Activated naive CD8-positive, alpha-beta T cell (primary cell): ENCODE data around the gene ARID2.
A peak's percentile ranks its signal among the peaks of the same experiment; 100 is the strongest.

ENCODE experiments used
- H3K27ac Mint-ChIP-seq: one replicate; pipeline ENCODE4 v1.8.0; 2021; ENCODE audit warnings: mixed read lengths
- H3K27me3 Mint-ChIP-seq: one replicate; pipeline ENCODE4 v1.8.0; 2021; ENCODE audit warnings: mixed read lengths
- H3K36me3 Mint-ChIP-seq: one replicate; pipeline ENCODE4 v1.8.0; 2021; ENCODE audit warnings: mixed read lengths
- H3K4me1 Mint-ChIP-seq: one replicate; pipeline ENCODE4 v1.8.0; 2021; ENCODE audit warnings: low read depth, mixed read lengths
- H3K4me3 Mint-ChIP-seq: one replicate; pipeline ENCODE4 v1.8.0; 2021; ENCODE audit warnings: mild to moderate bottlenecking, mixed read lengths
- H3K9me3 Mint-ChIP-seq: one replicate; pipeline ENCODE4 v1.8.0; 2021; ENCODE audit warnings: low read depth, mixed read lengths

ARID2 gene

GRCh38 chr12:45833401-45833800 lies 103.9 kb downstream of the ARID2 start:
- no peak overlapping the region for H3K27ac Mint-ChIP-seq
- H3K4me1 Mint-ChIP-seq: peaks cover 3% of the 10 kb centered on the region
- no peak overlapping the region for H3K4me3 Mint-ChIP-seq
- H3K9me3 Mint-ChIP-seq: peaks cover 8% of the 10 kb centered on the region
- peaks cover 24% of the 10 kb centered on the region for H3K36me3 Mint-ChIP-seq
- no peaks in the 10 kb centered on the region for H3K27me3 Mint-ChIP-seq

DNA sequence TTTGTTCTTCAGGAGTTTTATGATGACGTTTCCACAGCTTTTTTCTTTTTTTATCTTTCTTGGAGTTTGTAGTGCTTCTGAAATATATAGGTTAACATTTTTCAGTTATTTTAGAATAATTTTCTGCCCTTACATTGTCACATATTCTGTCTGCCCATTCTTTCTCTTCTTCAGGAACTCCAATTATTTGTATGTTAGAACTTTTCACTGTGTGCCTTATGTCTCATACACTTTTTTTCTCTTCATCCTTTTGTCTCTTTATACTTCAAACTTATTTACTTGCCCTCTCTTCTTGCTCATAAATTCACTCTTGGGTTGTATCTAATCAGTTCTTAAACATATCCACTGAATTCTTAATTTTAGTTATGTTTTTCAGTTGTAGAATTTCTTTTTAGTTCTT lies 105.3 kb downstream of the ARID2 start:
- Mint-ChIP-seq H3K4me1 (peaks cover 3% of the 10 kb centered on the region), H3K27ac (no peak overlapping the region), H3K4me3 (no peak overlapping the region), H3K27me3 (no peaks in the 10 kb centered on the region), H3K36me3 (peaks cover 25% of the 10 kb centered on the region), H3K9me3 (peaks cover 8% of the 10 kb centered on the region)

DNA sequence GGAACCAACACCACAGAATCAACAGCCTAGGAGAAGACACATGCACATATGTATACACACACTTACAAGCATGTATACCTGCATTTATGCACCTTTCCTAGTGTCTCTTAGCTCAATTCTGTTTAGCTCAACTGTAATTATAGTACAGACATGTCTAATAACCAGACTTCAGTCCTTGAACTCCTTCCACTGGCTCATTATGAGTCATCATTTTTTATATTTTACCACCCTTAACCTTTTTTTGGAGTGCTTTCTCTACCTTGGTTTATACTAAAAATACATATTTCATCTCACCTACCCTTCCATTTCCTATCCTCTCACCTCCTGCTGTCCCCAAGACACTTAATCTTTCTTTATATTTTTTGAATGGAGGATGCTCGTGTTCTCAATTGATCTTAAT lies 110.4 kb downstream of the ARID2 start:
- Mint-ChIP-seq H3K27me3 (no peaks in the 10 kb centered on the region), H3K4me3 (no peak overlapping the region), H3K27ac (no peak overlapping the region), H3K9me3 (no peaks in the 10 kb centered on the region), H3K36me3 (peaks cover 19% of the 10 kb centered on the region), H3K4me1 (no peaks in the 10 kb centered on the region)

- no peaks in the 10 kb centered on the region for H3K4me1 Mint-ChIP-seq
- peaks cover 30% of the 10 kb centered on the region for H3K36me3 Mint-ChIP-seq
- no peaks in the 10 kb centered on the region for H3K9me3 Mint-ChIP-seq
- H3K27ac Mint-ChIP-seq: no peak overlapping the region
- H3K4me3 Mint-ChIP-seq: no peak overlapping the region
- no peaks in the 10 kb centered on the region for H3K27me3 Mint-ChIP-seq
These were observed 119.8 kb downstream of the ARID2 start for GRCh38 chr12:45849289-45849688.

- Mint-ChIP-seq H3K4me3 (no peak overlapping the region), H3K9me3 (no peaks in the 10 kb centered on the region), H3K4me1 (no peaks in the 10 kb centered on the region), H3K27ac (no peak overlapping the region), H3K36me3 (peaks cover 30% of the 10 kb centered on the region), H3K27me3 (no peaks in the 10 kb centered on the region)
These were observed 120.8 kb downstream of the ARID2 start for GRCh38 chr12:45850302-45850701.

DNA sequence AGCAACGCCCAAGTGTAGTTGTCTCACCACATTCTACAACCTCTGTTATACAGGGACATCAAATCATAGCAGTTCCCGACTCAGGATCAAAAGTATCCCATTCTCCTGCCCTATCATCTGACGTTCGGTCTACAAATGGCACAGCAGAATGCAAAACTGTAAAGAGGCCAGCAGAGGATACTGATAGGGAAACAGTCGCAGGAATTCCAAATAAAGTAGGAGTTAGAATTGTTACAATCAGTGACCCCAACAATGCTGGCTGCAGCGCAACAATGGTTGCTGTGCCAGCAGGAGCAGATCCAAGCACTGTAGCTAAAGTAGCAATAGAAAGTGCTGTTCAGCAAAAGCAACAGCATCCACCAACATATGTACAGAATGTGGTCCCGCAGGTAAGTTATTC lies 123.0 kb downstream of the ARID2 start:
- Mint-ChIP-seq H3K27ac (no peak overlapping the region), H3K4me1 (no peaks in the 10 kb centered on the region), H3K4me3 (no peak overlapping the region), H3K9me3 (no peaks in the 10 kb centered on the region), H3K36me3 (peaks cover 30% of the 10 kb centered on the region), H3K27me3 (no peaks in the 10 kb centered on the region)

- no peak overlapping the region for H3K27ac Mint-ChIP-seq
- no peak overlapping the region for H3K4me3 Mint-ChIP-seq
- H3K4me1 Mint-ChIP-seq: no peaks in the 10 kb centered on the region
- H3K9me3 Mint-ChIP-seq: no peaks in the 10 kb centered on the region
- H3K36me3 Mint-ChIP-seq: peaks cover 31% of the 10 kb centered on the region
- no peaks in the 10 kb centered on the region for H3K27me3 Mint-ChIP-seq
These were observed 124.0 kb downstream of the ARID2 start for GRCh38 chr12:45853550-45853949.

DNA sequence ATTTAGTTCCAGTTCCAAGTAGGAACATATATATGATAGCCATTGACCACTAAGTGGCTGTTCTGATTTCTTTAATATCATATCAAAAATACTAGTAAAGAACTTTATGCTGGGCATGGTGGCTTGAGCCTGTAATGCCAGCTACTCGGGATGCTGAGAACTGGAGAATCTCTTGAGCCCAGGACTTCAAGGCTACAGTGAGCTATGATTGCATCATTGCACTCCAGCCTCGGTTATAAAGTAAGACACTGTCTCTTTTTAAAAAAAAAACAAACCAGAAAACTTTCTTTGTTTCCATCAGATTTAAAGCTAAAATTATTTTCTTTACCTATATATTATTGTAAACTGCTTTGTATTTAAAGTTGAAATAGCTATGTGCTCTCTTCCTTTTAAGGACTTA lies 133.8 kb downstream of the ARID2 start:
- Mint-ChIP-seq H3K36me3 (peaks cover 16% of the 10 kb centered on the region), H3K27me3 (no peaks in the 10 kb centered on the region), H3K4me1 (peaks cover 2% of the 10 kb centered on the region), H3K4me3 (no peak overlapping the region), H3K27ac (no peak overlapping the region), H3K9me3 (no peaks in the 10 kb centered on the region)

- Mint-ChIP-seq H3K9me3 (no peaks in the 10 kb centered on the region), H3K4me3 (no peak overlapping the region), H3K27ac (no peak overlapping the region), H3K4me1 (peaks cover 4% of the 10 kb centered on the region), H3K36me3 (peaks cover 20% of the 10 kb centered on the region), H3K27me3 (no peaks in the 10 kb centered on the region)
These were observed 136.8 kb downstream of the ARID2 start for GRCh38 chr12:45866299-45866698.

DNA sequence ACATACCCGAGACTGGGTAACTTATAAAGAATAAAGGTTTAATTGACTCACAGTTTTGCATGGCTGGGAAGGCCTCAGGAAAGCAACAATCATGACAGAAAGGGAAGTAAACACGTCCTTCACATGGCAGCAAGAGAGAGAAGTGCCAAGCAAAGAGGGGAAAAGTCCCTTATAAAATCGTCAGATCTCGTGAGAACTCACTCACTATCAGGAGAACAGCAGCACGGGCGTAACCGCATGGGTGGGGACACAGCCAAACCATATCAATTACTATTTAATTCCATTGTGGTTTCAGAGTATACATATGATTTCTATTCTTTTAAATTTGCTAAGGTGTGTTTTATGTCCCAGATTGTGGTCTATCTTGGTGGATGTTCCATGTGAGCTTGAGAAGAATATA lies 142.9 kb downstream of the ARID2 start:
- no peak overlapping the region for H3K4me3 Mint-ChIP-seq
- no peak overlapping the region for H3K27ac Mint-ChIP-seq
- H3K36me3 Mint-ChIP-seq: peaks cover 43% of the 10 kb centered on the region
- peaks cover 13% of the 10 kb centered on the region for H3K4me1 Mint-ChIP-seq
- no peaks in the 10 kb centered on the region for H3K9me3 Mint-ChIP-seq
- no peaks in the 10 kb centered on the region for H3K27me3 Mint-ChIP-seq

- H3K36me3 Mint-ChIP-seq: peaks cover 42% of the 10 kb centered on the region
- no peak overlapping the region for H3K4me3 Mint-ChIP-seq
- no peak overlapping the region for H3K27ac Mint-ChIP-seq
- peaks cover 19% of the 10 kb centered on the region for H3K4me1 Mint-ChIP-seq
- H3K27me3 Mint-ChIP-seq: no peaks in the 10 kb centered on the region
- H3K9me3 Mint-ChIP-seq: no peaks in the 10 kb centered on the region
These were observed 147.6 kb downstream of the ARID2 start for GRCh38 chr12:45877069-45877468.

GRCh38 chr12:45878630-45879255 lies 149.2 kb downstream of the ARID2 start:
- H3K4me1 Mint-ChIP-seq: peaks cover 19% of the 10 kb centered on the region
- no peaks in the 10 kb centered on the region for H3K27me3 Mint-ChIP-seq
- H3K9me3 Mint-ChIP-seq: no peaks in the 10 kb centered on the region
- no peak overlapping the region for H3K4me3 Mint-ChIP-seq
- H3K27ac Mint-ChIP-seq: peak overlapping the region; percentile 59
- H3K36me3 Mint-ChIP-seq: peaks cover 46% of the 10 kb centered on the region

DNA sequence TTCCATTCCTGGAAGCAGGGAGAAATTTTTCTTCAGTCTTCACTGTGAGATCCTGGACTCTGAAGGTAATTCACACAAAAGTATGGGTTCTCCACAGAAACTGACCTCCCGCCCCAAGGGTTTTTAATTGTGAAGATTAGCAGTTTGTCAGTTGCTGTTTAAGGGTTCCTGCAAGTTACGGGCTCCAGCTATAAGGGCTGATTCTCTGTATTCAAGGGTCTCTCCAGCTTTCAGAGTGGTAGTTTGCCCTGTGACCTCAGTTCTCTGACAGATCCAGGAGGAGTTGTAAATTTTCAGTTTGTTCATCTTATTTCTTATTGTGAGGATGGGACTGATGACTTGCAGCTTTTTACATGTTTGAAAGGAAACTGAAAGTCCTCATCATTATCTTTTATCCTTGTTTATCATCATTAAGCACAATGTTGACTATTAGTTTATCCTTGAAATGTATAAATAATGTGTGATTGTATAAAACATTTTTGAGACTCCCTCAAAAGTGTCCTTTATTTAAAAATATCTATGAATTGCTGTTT lies 149.9 kb downstream of the ARID2 start:
- no peaks in the 10 kb centered on the region for H3K9me3 Mint-ChIP-seq
- H3K27ac Mint-ChIP-seq: peak overlapping the region; percentile 68
- peaks cover 18% of the 10 kb centered on the region for H3K4me1 Mint-ChIP-seq
- no peaks in the 10 kb centered on the region for H3K27me3 Mint-ChIP-seq
- H3K4me3 Mint-ChIP-seq: no peak overlapping the region
- peaks cover 43% of the 10 kb centered on the region for H3K36me3 Mint-ChIP-seq

- no peaks in the 10 kb centered on the region for H3K27me3 Mint-ChIP-seq
- peaks cover 41% of the 10 kb centered on the region for H3K36me3 Mint-ChIP-seq
- H3K9me3 Mint-ChIP-seq: no peaks in the 10 kb centered on the region
- no peak overlapping the region for H3K4me3 Mint-ChIP-seq
- H3K4me1 Mint-ChIP-seq: peaks cover 17% of the 10 kb centered on the region
- H3K27ac Mint-ChIP-seq: no peak overlapping the region
These were observed 151.0 kb downstream of the ARID2 start for GRCh38 chr12:45880533-45880932.

DNA sequence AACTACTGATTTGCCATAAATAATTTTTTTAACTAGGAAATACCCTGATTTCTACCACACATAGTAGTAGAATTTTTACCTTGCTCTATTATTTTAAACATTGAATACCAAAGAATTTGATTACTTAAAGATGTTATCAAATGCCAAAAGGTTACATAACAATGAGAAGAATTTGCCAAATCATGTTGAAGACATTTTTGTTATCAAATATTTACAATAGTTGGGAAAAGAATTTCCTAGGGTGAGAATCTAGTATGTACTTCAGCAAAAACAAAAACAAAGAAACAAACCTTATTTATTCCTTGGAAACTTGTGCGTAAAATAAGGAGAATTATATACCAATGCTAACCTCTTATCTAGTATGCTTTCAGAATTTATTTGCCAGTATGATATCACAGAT lies 153.7 kb downstream of the ARID2 start:
- Mint-ChIP-seq H3K9me3 (no peaks in the 10 kb centered on the region), H3K27me3 (no peaks in the 10 kb centered on the region), H3K36me3 (peaks cover 36% of the 10 kb centered on the region), H3K4me3 (no peak overlapping the region), H3K27ac (no peak overlapping the region), H3K4me1 (peaks cover 8% of the 10 kb centered on the region)

DNA sequence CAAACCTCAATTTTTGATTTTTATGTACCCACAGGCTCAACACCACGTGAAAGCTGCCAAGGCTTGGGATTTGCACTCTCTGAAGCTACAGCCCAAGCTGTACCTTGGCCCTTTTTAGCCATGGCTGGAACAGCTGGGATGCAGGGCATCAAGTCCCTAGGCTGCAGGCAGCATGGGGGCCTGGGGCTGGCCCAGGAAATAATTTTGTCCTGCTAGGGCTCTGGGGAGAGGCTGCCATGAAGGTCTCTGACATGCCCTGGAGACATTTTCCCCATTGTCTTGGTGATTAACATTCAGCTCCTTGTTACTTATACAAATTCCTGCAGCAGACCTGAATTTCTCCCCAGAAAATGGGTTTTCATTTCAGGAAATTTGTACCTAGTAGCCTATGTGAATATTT lies 157.2 kb downstream of the ARID2 start:
- peaks cover 29% of the 10 kb centered on the region for H3K36me3 Mint-ChIP-seq
- no peaks in the 10 kb centered on the region for H3K27me3 Mint-ChIP-seq
- H3K4me3 Mint-ChIP-seq: no peak overlapping the region
- H3K27ac Mint-ChIP-seq: no peak overlapping the region
- peaks cover 9% of the 10 kb centered on the region for H3K4me1 Mint-ChIP-seq
- no peaks in the 10 kb centered on the region for H3K9me3 Mint-ChIP-seq
